ENCODE results near the gene PCK2. TPM values are rescaled to one million over a fixed set of nuclear protein-coding genes. Genes with fewer than 3 reads are reported as not detected.
A peak's percentile ranks its signal among the peaks of the same experiment; 100 is the strongest.

PCK2 gene
- total and polyA plus RNA-seq, 2 of the 13 experiments (the other 11 are each of a cell fraction or from before 2014, with no cell fraction given): 129 to 272 TPM

DNA sequence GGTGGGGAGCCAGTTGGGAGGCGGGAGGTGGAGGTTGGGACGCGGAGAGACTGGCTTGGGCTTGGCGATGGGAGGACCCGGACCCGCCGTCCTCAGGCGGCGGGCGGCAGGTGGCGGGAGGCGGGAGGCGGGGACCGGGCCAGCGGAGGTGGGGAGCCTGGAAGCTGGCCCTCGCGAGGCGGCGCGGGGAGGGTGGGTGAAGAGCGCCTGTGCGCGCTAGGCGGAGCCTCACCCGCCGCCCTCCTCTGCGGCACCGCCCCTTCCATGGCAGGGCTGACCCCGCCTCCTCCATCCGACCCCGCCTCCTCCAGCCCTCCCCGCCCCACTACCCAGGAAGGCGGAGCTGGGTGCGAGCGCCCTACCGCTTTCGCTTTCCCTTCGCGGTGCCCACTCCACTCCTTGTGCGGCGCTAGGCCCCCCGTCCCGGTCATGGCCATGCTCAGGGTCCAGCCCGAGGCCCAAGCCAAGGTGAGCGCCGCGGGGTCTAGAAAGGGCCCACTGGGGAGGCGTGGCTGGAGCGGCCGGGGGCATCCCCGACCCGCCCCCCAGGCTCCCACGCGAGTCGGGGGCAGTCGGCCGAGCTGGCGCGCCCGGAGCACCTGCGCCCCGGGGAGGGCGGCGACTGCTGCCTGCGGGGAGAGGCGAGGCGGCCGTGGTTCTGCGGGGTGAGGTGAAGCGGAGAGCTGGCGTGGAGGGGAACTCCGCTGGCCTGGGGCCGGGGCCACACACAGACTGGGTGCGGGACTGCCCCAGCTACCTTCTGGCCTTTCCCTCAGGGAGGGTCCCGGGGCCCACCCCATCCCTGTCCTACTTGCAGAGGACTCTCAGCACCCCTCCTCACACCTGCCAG is 41.9 kb downstream of the PCK2 start, which contains the start of gene PSME1 (continued):
- TF ChIP-seq, protein P1, sequence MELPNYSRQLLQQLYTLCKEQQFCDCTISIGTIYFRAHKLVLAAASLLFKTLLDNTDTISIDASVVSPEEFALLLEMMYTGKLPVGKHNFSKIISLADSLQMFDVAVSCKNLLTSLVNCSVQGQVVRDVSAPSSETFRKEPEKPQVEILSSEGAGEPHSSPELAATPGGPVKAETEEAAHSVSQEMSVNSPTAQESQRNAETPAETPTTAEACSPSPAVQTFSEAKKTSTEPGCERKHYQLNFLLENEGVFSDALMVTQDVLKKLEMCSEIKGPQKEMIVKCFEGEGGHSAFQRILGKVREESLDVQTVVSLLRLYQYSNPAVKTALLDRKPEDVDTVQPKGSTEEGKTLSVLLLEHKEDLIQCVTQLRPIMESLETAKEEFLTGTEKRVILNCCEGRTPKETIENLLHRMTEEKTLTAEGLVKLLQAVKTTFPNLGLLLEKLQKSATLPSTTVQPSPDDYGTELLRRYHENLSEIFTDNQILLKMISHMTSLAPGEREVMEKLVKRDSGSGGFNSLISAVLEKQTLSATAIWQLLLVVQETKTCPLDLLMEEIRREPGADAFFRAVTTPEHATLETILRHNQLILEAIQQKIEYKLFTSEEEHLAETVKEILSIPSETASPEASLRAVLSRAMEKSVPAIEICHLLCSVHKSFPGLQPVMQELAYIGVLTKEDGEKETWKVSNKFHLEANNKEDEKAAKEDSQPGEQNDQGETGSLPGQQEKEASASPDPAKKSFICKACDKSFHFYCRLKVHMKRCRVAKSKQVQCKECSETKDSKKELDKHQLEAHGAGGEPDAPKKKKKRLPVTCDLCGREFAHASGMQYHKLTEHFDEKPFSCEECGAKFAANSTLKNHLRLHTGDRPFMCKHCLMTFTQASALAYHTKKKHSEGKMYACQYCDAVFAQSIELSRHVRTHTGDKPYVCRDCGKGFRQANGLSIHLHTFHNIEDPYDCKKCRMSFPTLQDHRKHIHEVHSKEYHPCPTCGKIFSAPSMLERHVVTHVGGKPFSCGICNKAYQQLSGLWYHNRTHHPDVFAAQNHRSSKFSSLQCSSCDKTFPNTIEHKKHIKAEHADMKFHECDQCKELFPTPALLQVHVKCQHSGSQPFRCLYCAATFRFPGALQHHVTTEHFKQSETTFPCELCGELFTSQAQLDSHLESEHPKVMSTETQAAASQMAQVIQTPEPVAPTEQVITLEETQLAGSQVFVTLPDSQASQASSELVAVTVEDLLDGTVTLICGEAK (IDR thresholded peaks at IDR 0.05): no peak
- TF ChIP-seq, protein P1 (CRISPR knock-in tag; IDR thresholded peaks at IDR 0.05): no peak
- TF ChIP-seq SETDB1 (CRISPR knock-in tag; IDR thresholded peaks at IDR 0.05; ENCODE audit: borderline replicate concordance) (no peak), HNRNPLL (IDR thresholded peaks at IDR 0.05; ENCODE audit: low read depth, low read length, poor library complexity, severe bottlenecking) (peak; percentile 87), HMG20B (CRISPR knock-in tag; conservative IDR thresholded peaks at IDR 0.05) (peak; percentile 75), JDP2 (CRISPR knock-in tag; IDR thresholded peaks at IDR 0.05; ENCODE audit: borderline replicate concordance) (no peak), RFX3 (CRISPR knock-in tag; IDR thresholded peaks at IDR 0.05) (no peak; the same call in 1 of the 2 replicates), GATAD1 (CRISPR knock-in tag; IDR thresholded peaks at IDR 0.05) (peak; percentile 73), HNF4A (CRISPR knock-in tag; IDR thresholded peaks at IDR 0.05) (peak; percentile 74), ESRRA (CRISPR knock-in tag; IDR thresholded peaks at IDR 0.05; ENCODE audit: low read depth) (peak; percentile 79; the same call in 1 of the 2 replicates)
- TF ChIP-seq, protein P2, sequence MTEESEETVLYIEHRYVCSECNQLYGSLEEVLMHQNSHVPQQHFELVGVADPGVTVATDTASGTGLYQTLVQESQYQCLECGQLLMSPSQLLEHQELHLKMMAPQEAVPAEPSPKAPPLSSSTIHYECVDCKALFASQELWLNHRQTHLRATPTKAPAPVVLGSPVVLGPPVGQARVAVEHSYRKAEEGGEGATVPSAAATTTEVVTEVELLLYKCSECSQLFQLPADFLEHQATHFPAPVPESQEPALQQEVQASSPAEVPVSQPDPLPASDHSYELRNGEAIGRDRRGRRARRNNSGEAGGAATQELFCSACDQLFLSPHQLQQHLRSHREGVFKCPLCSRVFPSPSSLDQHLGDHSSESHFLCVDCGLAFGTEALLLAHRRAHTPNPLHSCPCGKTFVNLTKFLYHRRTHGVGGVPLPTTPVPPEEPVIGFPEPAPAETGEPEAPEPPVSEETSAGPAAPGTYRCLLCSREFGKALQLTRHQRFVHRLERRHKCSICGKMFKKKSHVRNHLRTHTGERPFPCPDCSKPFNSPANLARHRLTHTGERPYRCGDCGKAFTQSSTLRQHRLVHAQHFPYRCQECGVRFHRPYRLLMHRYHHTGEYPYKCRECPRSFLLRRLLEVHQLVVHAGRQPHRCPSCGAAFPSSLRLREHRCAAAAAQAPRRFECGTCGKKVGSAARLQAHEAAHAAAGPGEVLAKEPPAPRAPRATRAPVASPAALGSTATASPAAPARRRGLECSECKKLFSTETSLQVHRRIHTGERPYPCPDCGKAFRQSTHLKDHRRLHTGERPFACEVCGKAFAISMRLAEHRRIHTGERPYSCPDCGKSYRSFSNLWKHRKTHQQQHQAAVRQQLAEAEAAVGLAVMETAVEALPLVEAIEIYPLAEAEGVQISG (CRISPR knock-in tag; IDR thresholded peaks at IDR 0.05): peak; percentile 83
- TF ChIP-seq, protein P3, sequence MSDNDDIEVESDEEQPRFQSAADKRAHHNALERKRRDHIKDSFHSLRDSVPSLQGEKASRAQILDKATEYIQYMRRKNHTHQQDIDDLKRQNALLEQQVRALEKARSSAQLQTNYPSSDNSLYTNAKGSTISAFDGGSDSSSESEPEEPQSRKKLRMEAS (IDR thresholded peaks at IDR 0.05): no peak
- TF ChIP-seq, protein P4, sequence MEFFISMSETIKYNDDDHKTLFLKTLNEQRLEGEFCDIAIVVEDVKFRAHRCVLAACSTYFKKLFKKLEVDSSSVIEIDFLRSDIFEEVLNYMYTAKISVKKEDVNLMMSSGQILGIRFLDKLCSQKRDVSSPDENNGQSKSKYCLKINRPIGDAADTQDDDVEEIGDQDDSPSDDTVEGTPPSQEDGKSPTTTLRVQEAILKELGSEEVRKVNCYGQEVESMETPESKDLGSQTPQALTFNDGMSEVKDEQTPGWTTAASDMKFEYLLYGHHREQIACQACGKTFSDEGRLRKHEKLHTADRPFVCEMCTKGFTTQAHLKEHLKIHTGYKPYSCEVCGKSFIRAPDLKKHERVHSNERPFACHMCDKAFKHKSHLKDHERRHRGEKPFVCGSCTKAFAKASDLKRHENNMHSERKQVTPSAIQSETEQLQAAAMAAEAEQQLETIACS (CRISPR knock-in tag; IDR thresholded peaks at IDR 0.05): peak; percentile 62
- TF ChIP-seq, protein P5, sequence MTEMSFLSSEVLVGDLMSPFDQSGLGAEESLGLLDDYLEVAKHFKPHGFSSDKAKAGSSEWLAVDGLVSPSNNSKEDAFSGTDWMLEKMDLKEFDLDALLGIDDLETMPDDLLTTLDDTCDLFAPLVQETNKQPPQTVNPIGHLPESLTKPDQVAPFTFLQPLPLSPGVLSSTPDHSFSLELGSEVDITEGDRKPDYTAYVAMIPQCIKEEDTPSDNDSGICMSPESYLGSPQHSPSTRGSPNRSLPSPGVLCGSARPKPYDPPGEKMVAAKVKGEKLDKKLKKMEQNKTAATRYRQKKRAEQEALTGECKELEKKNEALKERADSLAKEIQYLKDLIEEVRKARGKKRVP (CRISPR knock-in tag; IDR thresholded peaks at IDR 0.05): no peak
